ENCODE data around the gene NPEPL1. TPM values are rescaled to one million over a fixed set of nuclear protein-coding genes. Genes with fewer than 3 reads are reported as not detected.

NPEPL1 gene
- total and polyA plus RNA-seq, 7 donors = 10.6 to 65.1 (median 26.5) TPM

GRCh38 chr20:58744836-58745235 lies 52.2 kb downstream of the NPEPL1 start:
- Histone ChIP-seq H3K27me3 (peaks cover 0 to 24% (median 0%) of the 10 kb centered on the region in 3 donors), H3K9me3 (no peaks in the 10 kb centered on the region), H3K36me3 (no peaks in the 10 kb centered on the region), H3K4me1 (peaks cover 0 to 12% (median 4%) of the 10 kb centered on the region in 4 donors), H3K27ac (no peak overlapping the region), H3K4me3 (no peak overlapping the region)
- intact Hi-C loops (cut with DNase I) = no loop called here
- WGBS, 2 donors = 94 to 95% methylated on average over 1 of the region's 1 CpG
- TF ChIP-seq POLR2AphosphoS5 (IDR thresholded peaks at IDR 0.05) (no peak), EP300 (IDR thresholded peaks at IDR 0.05) (no peak), CTCF (IDR thresholded peaks at IDR 0.05) (no peak), POLR2A (IDR thresholded peaks at IDR 0.05) (no peak)
- DNase-seq = no peak

- intact Hi-C loops (cut with DNase I) = no loop called here
- Histone ChIP-seq H3K9me3 (no peaks in the 10 kb centered on the region), H3K27me3 (peaks cover 0 to 24% (median 0%) of the 10 kb centered on the region in 3 donors), H3K27ac (no peak overlapping the region), H3K36me3 (no peaks in the 10 kb centered on the region), H3K4me1 (peaks cover 0 to 12% (median 4%) of the 10 kb centered on the region in 4 donors), H3K4me3 (no peak overlapping the region)
- 82 to 88% methylated on average over 1 of the region's 1 CpG for WGBS, 2 donors
- DNase-seq = no peak
- TF ChIP-seq CTCF (IDR thresholded peaks at IDR 0.05) = no peak
- TF ChIP-seq POLR2A (IDR thresholded peaks at IDR 0.05) = no peak
- TF ChIP-seq POLR2AphosphoS5 (IDR thresholded peaks at IDR 0.05) = no peak
- no peak for TF ChIP-seq EP300 (IDR thresholded peaks at IDR 0.05)
Measured at GRCh38 chr20:58745391-58745790, 52.8 kb downstream of the NPEPL1 start.

DNA sequence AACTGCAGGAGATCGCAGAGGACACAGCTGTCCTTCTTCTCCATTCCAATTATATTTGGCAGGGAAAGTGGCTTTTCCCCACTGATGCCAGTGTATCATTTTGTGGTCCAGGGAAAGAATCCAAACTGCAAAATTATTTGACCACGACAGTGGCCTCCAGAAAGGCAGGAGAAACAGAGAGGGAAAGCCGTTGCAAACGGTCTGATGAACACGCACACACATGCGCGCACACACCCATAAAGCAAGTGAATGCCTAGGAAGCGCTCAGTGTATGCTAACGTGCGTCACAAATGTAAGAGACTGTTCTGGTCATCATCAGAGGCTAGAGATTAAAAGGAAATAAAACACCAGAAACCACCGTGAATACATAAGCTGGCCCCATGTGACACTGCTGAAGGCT lies 54.0 kb downstream of the NPEPL1 start:
- no peaks in the 10 kb centered on the region for H3K36me3 ChIP-seq
- H3K27ac ChIP-seq = no peak overlapping the region
- no peaks in the 10 kb centered on the region for H3K9me3 ChIP-seq
- H3K4me1 ChIP-seq = peaks cover 0 to 12% (median 4%) of the 10 kb centered on the region in 4 donors
- DNase-seq = no peak
- peak in 1 of 4 donors; percentile 36 for TF ChIP-seq EP300 (IDR thresholded peaks at IDR 0.05)
- no peak for TF ChIP-seq CTCF (IDR thresholded peaks at IDR 0.05)
- TF ChIP-seq POLR2AphosphoS5 (IDR thresholded peaks at IDR 0.05) = peak in 2 of 4 donors; percentile 29 to 52
- no peak for TF ChIP-seq POLR2A (IDR thresholded peaks at IDR 0.05)
- H3K4me3 ChIP-seq = no peak overlapping the region
- intact Hi-C loops (cut with DNase I) = no loop called here
- 66 to 76% methylated on average over 11 of the region's 11 CpGs for WGBS, 2 donors
- H3K27me3 ChIP-seq = peaks cover 0 to 24% (median 0%) of the 10 kb centered on the region in 3 donors

- Histone ChIP-seq H3K4me3 (no peak overlapping the region), H3K27me3 (peaks cover 0 to 24% (median 0%) of the 10 kb centered on the region in 3 donors), H3K27ac (no peak overlapping the region), H3K4me1 (peaks cover 0 to 12% (median 4%) of the 10 kb centered on the region in 4 donors), H3K9me3 (no peaks in the 10 kb centered on the region), H3K36me3 (no peaks in the 10 kb centered on the region)
- DNase-seq = no peak
- intact Hi-C loops (cut with DNase I) = no loop called here
- WGBS, 2 donors = 79 to 82% methylated on average over 8 of the region's 8 CpGs
- no peak for TF ChIP-seq POLR2A (IDR thresholded peaks at IDR 0.05)
- no peak for TF ChIP-seq EP300 (IDR thresholded peaks at IDR 0.05)
- no peak for TF ChIP-seq POLR2AphosphoS5 (IDR thresholded peaks at IDR 0.05)
- TF ChIP-seq CTCF (IDR thresholded peaks at IDR 0.05) = no peak
Measured at GRCh38 chr20:58747211-58747610, 54.6 kb downstream of the NPEPL1 start.

- no peak for TF ChIP-seq POLR2A (IDR thresholded peaks at IDR 0.05)
- TF ChIP-seq CTCF (IDR thresholded peaks at IDR 0.05) = no peak
- no peak for TF ChIP-seq POLR2AphosphoS5 (IDR thresholded peaks at IDR 0.05)
- TF ChIP-seq EP300 (IDR thresholded peaks at IDR 0.05) = no peak
- WGBS, 2 donors = 39 to 50% methylated on average over 3 of the region's 3 CpGs
- intact Hi-C loops (cut with DNase I) = no loop called here
- DNase-seq = no peak
- Histone ChIP-seq H3K9me3 (no peaks in the 10 kb centered on the region), H3K4me3 (no peak overlapping the region), H3K27me3 (peaks cover 0 to 23% (median 0%) of the 10 kb centered on the region in 3 donors), H3K4me1 (peaks cover 0 to 12% (median 4%) of the 10 kb centered on the region in 4 donors), H3K27ac (no peak overlapping the region), H3K36me3 (no peaks in the 10 kb centered on the region)
Measured at GRCh38 chr20:58748618-58749017, 56.0 kb downstream of the NPEPL1 start.
